Inflammatory macrophage treated with lipopolysaccharide for 1 hour (primary cell): ENCODE data around the gene PREP.
"Not testable (repeated sequence)": the region's sequence is repeated elsewhere in the genome, so short reads cannot be mapped to it uniquely, and the experiment has no call there.

Experiments
- DNase-seq, 2 donors: peaks; one replicate each; pipeline ENCODE4 v3.0.0-alpha.2; 2020 to 2022

PREP gene

GRCh38 chr6:105259913-105260889 lies 142.7 kb downstream of the PREP start:
- no peak for DNase-seq

GRCh38 chr6:105258816-105259215 lies 144.1 kb downstream of the PREP start:
- DNase-seq: no peak

- DNase-seq: no peak
Measured at GRCh38 chr6:105257340-105257739, 145.5 kb downstream of the PREP start.

- DNase-seq: no peak
Measured at GRCh38 chr6:105256619-105257018, 146.3 kb downstream of the PREP start.

- no peak for DNase-seq
Measured at GRCh38 chr6:105253787-105254186, 149.1 kb downstream of the PREP start.

- no peak for DNase-seq
Measured at GRCh38 chr6:105251689-105252088, 151.2 kb downstream of the PREP start.

- no peak for DNase-seq
Measured at GRCh38 chr6:105250533-105250932, 152.3 kb downstream of the PREP start.

- no peak for DNase-seq
Measured at GRCh38 chr6:105243487-105243886, 159.4 kb downstream of the PREP start.

GRCh38 chr6:105235155-105235554 lies 167.7 kb downstream of the PREP start:
- no peak for DNase-seq

GRCh38 chr6:105231771-105232170 lies 171.1 kb downstream of the PREP start:
- DNase-seq: not testable (repeated sequence)
